Measurements from ENCODE around the gene SH3BP2.

Gene SH3BP2

GRCh38 chr4:2858451-2859217 is 65.7 kb downstream of the SH3BP2 start:
- no peak for DNase-seq

GRCh38 chr4:2859514-2859913 is 66.6 kb downstream of the SH3BP2 start:
- no peak for DNase-seq

GRCh38 chr4:2860391-2861348 is 67.8 kb downstream of the SH3BP2 start:
- no peak for DNase-seq

GRCh38 chr4:2861631-2862436 is 68.9 kb downstream of the SH3BP2 start:
- no peak for DNase-seq

GRCh38 chr4:2862528-2862927 is 69.6 kb downstream of the SH3BP2 start:
- DNase-seq = no peak

- no peak for DNase-seq
Measured at GRCh38 chr4:2863649-2864048, 70.8 kb downstream of the SH3BP2 start.

- DNase-seq = no peak
Measured at GRCh38 chr4:2865196-2865780, 72.4 kb downstream of the SH3BP2 start.

- DNase-seq = no peak
Measured at GRCh38 chr4:2866160-2866861, 73.4 kb downstream of the SH3BP2 start.

GRCh38 chr4:2866891-2867290 is 74.0 kb downstream of the SH3BP2 start:
- DNase-seq = no peak

- DNase-seq = peak; percentile 53
Measured at GRCh38 chr4:2867758-2868491, 75.0 kb downstream of the SH3BP2 start.

- no peak for DNase-seq
Measured at GRCh38 chr4:2868877-2869487, 76.1 kb downstream of the SH3BP2 start.

- no peak for DNase-seq
Measured at GRCh38 chr4:2869659-2870058, 76.8 kb downstream of the SH3BP2 start.

- no peak for DNase-seq
Measured at GRCh38 chr4:2870082-2870481, 77.2 kb downstream of the SH3BP2 start.

- no peak for DNase-seq
Measured at GRCh38 chr4:2871466-2871865, 78.6 kb downstream of the SH3BP2 start.

- DNase-seq = no peak
Measured at GRCh38 chr4:2871911-2872310, 79.0 kb downstream of the SH3BP2 start.

- no peak for DNase-seq
Measured at GRCh38 chr4:2873329-2873728, 80.4 kb downstream of the SH3BP2 start.

GRCh38 chr4:2874861-2875260 is 82.0 kb downstream of the SH3BP2 start:
- no peak for DNase-seq

GRCh38 chr4:2875556-2875955 is 82.7 kb downstream of the SH3BP2 start:
- DNase-seq = no peak

- no peak for DNase-seq
Measured at GRCh38 chr4:2878346-2878745, 85.5 kb downstream of the SH3BP2 start.

- no peak for DNase-seq
Measured at GRCh38 chr4:2879026-2879425, 86.1 kb downstream of the SH3BP2 start.

GRCh38 chr4:2881431-2881830 is 88.5 kb downstream of the SH3BP2 start:
- DNase-seq = no peak

All from right forelimb (tissue), 1 donor.